HG03108 (cell line): Measurements from ENCODE around the gene TRPC5OS.

Experiments
- ATAC-seq: cut with Tn5 transposase; IDR thresholded peaks from one replicate; pipeline ENCODE4 v1.9.1; 2021; ENCODE audit warnings: moderate library complexity; ENCODE audit not compliant: unreplicated experiment

Gene TRPC5OS

DNA sequence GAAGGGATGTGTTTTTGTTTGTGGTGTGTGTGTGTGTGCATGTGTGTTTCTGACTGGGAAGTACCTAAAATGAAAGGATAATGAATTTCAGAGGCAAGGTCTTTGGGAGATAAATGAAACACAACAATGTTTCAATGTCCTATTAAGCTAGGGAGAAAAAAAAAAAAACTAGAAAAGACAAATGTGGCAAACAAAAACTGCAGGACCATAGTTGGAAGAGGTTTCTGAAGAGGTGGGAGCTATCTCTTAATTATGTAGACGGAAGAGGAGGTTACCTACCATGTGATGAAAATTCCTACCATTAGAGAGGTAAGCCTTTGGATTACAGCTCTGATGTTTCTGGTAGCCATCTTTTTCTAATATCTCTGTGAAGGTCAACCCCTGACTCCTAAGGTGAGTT lies at the start of gene TRPC5OS:
TSS of gene TRPC5OS (plus strand) at position 301 of the 400 bp plus-strand sequence. CDS start 25,669 bp downstream, outside the sequence.
- no peak for ATAC-seq

DNA sequence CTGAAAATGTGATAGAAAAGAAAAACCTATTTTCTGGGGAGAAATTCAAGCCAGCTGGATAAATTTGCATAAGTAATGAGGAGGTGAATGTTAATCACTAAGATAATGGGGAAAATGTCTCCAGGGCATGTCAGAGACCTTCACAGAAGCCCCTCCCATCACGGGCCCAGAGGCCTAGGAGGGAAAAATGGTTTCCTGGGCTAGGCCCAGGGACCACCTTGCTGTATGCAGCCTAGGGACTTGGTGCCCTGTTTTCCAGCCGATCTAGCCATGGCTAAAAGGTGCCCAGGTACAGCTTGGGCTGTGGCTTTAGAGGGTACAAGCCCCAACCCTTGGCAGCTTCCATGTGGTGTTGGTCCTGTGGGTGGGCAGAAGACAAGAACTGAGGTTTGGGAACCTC lies 46.6 kb upstream of the TRPC5OS start:
- no peak for ATAC-seq

DNA sequence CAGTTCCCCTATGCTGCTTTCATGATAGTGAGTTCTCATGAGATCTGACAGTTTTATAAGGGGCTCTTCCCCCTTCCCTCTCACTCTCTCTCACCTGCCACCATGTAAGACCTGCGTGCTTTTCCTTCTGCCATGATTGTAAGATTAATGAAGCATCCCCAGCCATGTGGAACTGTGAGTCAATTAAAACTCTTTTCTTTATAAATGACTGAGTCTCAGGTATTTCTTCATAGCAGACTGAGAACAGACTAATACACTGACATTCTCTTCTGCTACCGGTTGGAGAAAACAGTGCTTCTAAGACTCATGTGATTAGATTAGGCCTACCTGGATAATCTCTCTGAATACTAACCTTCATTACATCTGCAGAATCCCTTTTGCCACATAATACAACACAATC lies 45.4 kb upstream of the TRPC5OS start:
- no peak for ATAC-seq

DNA sequence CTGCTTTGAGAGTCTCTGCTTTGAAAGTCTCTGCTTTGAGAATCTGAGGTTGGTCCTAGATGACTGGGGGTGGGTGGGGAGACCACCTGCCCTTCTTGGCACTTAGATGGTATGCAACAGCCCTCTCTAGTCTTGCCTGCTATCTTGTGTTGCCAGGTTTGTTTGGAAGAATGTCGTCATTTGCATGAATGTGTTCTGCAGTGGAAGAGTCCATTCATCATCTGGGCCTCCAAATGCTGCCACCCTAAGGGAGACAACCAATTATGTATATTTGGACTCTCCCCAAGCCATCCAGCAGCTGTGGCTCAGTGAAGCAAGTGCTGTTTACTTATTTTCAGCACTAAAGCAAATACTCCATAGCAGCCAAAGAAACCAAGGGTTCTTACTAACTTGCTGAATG lies 44.6 kb upstream of the TRPC5OS start:
- no peak for ATAC-seq

DNA sequence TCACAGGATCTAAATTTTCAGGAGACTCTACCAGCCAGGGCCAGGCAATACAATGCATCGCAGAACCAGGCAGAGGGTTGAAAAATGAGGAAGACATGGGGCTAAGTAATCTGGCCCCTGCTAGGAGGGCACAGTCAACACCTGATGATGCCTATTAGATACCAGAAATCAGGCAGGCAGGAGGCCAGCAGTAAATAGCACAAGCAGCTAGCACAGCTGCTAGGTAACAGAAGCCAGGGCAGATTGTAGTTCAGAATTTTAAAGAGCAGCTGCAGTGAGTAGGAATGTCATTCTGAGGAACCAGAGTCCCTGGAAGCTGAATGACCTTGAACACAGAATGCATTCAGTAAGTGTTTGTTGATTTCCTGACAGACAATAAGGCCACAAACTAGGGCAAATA lies 38.8 kb upstream of the TRPC5OS start:
- no peak for ATAC-seq

DNA sequence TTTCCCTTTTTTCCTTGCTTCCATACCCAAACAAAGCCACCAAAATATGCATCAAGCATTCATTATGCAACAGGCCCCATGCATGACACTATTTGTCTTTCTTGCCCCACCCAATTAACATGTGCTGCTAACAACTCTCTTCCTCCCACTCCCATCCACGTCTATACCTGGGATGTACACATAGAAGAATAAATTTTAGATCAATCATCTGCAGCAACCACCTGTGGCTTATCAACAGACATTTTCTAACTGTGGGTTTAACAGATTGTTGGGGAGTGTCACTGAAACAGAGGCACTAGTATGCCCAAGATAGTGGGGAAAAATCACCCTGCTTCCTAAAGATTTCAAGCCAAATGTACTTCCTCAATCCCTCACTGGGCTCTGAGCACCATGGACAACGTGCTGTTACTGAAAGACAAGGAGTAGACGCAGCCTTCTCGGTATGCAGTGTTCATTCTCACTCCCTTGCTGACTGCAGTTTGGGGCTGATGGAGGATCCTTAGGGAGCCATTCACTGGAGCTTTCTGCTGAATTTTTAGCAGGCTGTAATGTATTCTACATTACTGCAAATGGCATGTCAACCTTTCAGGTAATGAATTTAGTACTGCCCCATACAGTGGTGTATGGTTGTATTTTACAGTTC lies 28.4 kb upstream of the TRPC5OS start:
- ATAC-seq: no peak

DNA sequence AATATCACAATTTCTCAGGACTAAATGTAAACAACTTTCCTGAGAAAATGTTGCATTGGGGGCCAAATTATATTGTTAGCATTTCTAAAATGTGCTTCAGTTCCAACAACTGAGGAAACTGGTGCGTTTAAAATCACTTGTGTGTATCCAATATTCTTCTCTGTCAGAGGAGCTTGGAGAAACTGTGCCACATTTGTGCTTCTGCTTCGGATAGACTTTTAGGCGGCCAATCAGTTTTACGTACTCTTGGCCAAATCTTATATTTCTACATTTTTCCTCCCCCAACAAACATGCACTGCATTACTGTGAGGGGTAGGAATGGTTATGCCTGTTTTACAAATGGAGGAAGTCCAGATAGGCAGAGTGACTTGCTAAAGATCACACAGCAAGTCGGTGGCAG lies 27.4 kb upstream of the TRPC5OS start:
- no peak for ATAC-seq

DNA sequence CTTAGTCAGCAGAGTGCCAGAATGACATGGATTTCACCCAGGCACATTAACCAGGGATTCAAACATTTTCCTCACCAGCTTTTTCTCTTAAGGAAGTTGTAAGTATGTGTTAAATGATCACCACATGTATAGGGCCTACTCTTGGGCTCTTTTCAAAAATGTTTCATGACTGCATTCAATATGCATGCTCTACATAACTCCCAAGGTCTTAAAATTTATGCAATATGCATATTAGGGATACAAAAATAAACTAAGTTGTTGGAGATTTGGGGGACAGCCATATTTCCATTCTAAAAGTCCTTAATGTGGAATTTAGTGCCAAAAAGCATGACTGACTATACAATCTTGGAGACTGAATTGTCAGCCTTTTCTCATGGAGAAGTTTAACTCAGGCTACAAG lies 25.0 kb upstream of the TRPC5OS start:
- no peak for ATAC-seq

DNA sequence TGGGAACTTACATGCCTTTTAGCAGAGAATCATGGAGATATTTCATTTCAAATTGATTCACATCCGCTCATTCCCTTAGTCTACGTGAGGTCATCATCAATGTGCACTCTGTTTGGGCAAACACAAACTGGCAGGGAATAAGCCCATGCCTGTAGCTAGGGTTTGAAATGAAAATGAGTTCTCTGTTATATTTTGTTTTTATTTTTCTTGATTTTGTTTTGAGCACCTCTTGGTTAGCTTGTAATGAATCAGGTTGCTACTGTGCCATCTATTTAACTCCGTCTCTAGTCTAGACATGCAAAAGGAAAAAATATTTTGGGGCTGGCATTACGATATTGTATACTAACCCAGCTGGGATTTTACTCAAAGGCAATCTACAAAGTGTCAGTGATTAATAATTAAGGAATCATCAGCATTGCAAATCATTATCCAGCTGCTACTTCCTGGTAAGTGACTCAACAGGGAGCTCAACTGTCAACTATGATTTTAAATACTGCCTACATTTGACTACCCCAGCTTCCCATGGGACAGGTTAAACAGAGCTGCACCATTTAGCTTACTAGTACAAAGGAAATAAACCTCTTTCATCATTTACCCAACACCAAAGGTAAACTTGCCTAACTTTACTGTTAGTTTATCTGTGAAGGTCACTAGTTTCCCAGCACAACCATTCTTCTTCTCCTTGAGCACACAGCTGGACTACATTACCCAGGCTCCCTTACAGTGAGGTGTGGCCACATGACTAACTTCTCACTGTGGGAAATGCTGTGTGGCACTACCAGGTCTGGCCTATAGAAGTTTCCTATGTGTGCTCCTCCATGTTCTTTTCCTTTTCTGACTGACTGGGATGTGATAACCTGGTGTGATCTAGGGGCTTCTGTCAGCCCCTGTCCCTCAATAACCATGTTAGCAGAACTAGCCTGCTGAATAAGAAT lies 21.2 kb upstream of the TRPC5OS start:
- no peak for ATAC-seq

DNA sequence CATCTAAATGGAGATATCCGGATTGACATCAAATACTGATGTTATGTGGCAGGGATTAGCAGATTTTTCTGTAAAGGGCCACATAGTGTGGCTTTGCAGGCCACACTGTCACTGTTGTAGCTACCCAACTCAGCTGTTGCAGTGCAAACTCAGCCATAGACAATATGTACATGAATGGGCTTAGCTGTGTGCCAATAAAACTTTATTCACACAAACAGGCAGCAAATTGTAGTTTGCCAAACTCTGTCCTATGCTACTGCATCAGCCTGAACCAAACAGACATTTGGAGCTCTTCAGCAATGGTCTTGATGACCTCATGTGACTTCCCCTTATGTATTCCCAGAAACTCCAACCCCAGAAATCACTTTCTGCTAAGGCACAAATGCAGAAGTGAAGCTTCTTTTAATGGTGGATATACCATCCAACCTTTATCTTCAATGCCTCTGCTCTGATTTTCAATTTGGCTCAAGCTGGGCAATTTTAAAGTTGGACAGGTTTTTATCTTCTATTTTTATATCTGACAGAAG lies 18.4 kb upstream of the TRPC5OS start:
- ATAC-seq: no peak

DNA sequence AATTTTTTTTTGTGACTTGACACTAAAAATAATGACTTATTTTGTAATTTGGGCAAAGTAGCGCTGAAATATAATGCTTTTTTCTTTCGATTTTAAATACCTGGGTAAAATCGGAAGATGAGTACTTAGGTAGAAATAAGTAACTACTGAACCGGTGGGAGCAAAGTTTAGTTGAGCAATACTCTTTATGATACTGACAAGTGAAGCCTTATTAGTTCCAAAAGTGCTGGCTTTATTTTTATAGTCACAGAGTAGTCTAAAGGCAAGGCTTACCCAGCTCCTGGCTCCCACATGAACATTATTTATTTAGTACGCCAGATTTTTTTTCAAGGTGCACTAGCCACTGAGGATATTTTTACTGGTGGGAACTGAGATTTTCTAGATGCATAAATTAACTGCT lies 14.4 kb upstream of the TRPC5OS start:
- no peak for ATAC-seq

DNA sequence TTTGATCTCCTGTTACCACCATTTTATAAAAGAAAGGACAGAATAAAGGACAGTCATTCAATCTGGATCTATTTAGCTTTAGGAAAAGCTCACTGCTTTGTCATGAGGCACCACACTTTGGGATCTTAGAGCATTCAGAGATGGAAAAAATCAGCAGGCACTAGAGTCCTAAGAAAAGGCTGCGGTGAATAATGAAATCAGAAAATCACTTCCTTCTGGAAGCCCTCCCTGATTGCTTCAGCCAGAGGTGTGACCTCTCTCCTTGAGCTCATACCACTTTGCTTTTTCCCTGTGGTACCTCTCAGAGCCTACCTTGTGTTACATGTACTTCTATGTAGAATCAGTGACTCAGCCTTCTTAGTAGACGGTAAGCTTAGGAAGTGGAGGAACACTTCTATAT lies 8.7 kb upstream of the TRPC5OS start:
- ATAC-seq: no peak

DNA sequence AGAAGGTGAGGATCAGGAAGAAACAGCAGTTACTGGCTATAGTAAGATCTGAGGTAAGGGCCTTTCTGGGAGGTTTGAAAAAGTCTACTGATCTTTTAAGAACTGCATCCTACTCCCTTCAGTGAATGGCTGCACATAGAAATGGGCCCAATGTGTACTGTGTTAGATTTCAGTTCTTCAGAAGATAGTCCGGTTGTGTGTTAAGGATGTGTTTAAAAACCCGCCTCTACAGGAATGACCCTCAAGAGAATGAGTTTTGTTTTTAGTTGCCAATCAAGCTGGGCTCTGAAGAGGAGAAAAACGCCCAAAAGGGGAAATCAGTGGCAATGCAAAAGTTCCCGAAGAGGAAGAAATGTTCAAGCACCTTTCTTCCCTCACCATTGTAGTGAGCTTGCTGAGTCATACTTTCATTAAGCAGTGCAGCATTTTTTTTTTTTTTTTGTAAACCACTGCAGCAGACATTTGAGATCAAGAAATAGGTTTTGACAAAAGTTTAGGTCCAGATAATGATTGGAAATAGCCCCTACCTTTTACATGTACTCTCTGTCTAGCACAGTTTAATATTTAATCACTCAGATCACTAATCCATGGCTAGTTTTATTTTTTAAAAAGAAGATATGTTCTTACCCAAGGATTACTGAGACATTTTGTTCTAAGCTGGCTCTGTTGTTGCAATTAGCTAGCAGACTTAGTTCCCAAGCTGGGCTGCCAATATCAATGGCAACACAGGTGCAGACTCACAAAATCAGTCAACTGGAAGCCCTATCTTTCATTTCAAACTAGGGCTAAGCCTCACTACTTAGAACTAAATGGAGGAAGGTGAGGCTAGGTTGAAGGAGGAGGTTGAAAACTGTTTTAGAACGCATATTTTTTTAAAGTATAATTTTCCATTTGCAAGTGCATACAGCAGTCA lies 7.0 kb upstream of the TRPC5OS start:
- ATAC-seq: peak; percentile 22

DNA sequence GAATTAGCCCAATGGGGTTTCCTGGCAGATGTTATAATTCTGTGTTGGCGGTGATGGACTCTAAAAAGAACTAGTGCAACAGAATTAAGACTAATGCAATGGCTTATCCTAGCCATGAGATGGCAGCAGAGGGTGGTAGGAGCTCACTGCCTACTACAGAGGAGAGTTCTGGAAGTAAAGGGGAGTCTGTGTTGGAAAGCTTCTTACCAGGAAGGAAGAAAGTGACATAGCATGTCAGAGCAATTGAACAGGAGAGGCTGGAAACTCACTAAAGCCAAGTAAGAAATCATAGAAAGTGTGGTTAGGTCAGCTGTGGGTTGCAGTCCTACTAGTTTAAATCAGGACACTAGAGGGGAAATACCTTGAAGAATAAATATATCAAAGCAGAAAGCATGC lies 6.3 kb upstream of the TRPC5OS start:
- peak; percentile 68 for ATAC-seq

DNA sequence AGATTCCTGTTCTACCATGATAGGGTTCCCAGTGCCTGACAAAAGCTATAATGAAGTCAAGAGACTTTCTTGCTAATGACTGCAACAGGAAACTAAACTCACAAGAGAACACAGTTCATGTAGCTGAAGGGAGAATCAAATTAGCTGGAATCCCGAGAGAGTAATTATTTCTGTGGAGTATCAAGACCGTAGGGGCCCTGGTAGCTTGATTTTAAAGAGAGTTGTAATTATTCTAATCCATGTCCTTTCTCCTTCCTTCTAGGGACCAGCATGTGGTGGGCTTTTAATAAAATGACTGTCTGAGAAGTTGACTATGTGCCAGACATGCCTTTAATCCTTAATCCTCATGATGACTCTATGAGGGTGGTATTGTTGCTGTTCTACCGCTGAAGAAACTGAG lies 1.7 kb upstream of the TRPC5OS start:
- ATAC-seq: no peak

DNA sequence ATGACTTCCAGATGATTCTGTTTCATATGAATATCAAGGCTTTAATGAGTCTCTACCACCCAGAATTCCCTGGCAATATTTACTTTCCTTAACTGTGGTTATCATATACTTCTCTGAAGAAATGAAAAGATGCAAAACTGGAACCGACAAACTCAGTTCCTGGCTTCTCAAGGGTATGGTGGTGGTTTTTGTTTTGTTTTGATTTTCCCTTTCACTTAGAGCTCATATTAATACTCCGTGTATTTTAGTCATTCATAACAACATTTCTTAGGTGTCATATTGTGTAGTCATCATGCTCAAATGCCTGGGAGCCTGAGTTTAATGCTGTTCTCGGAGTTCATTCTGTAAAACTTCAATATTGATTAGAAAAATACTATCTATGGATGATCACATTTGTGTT lies 665 bp downstream of the TRPC5OS start:
- ATAC-seq: no peak

DNA sequence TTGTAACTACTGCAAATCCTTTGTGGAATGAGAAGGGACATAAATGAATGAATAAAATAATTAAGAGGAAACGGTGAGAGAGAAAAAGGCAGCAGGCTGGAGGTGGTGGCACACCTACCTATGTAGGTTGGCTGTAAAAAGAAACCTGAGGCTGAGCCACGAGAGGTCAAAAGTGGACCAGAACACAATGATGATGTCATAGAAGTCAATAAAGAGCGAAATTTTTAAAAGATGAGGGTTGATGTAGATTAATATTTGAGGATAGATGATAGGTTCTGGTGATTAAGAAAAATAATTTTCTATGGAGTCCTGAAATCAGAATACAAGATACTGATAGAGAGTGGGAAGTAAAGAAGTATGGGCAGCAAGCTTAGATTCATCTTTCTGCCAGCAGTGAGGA lies 1.7 kb downstream of the TRPC5OS start:
- ATAC-seq: no peak

DNA sequence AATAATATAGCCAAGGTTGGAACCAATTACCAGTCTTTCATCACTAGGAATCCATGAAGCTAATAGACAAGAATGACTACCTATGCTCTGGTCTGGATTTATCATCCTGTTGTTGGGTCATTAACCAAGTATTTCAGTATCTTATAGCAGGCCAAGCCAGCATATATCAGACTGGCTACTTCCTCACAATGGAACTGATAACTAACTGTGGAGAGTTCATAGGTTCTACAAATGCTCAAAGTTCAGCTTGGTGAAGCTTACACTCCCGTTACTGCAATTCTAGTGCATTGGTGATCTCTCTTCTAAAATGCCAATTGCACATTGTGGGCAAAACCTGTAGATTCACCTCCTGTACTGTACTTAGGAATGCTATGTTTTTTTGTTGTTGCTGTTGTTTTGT lies 4.8 kb downstream of the TRPC5OS start:
- ATAC-seq: no peak

DNA sequence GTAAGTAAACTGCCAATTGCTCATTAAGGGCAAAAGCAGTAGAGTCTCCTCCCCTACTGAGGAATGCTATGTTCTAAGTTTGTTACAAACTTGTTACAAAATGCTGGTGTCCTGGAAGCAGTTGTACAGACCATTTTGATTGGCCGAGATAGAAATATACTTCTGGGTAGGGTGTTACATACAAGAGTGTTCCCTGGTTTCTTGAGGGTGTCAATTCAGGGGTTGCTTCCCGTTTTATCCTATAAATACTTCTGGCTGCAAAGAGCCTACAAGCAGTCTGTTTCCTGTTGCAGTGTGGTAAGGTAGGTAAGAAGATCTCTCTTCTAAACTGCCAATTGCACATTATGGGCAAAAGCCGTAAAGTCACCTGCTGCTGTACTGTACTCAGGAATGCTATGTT lies 5.7 kb downstream of the TRPC5OS start:
- ATAC-seq: no peak

DNA sequence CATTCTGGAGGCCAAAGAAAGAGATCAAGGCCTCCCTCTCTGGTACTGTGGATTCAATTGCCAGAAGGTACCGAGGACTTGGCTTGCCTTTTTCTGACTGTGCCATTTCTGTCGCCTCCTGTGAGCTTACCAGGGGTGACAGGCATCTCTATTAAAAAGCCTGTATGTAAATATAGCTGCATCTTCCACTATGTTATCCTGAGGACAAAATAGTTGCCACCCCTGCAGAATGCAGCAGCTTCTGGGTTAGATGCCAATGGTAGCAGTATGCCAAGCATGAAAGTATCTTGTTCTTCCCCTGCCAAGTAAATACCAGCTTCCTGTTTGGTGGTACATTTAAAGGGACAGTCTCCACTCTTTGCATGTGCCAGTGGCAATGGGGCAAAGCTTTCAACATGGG lies 10.7 kb downstream of the TRPC5OS start:
- no peak for ATAC-seq

DNA sequence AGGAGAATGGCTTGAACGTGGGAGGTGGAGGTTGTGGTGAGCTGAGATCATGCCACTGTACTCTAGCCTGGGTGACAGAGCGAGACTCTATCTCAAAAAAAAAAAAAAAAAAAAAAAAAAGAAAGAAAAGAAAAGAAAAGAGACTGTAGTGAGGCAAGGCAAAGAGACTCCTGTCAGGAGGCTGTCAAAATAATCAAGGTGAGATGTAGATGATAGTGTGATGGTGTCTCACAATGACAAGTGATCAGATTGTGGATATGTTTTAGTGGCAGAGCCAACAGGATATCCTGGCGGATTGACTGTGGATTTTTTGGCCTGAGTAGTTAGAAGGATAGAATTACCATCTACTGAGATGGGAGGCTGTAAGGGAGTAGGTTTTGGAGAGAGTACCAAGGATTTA lies 12.6 kb downstream of the TRPC5OS start:
- no peak for ATAC-seq
